ENCODE results near the gene PLCB4. TPM values are rescaled to one million over a fixed set of nuclear protein-coding genes. Genes with fewer than 3 reads are reported as not detected.
"Not testable (repeated sequence)": the region's sequence is repeated elsewhere in the genome, so short reads cannot be mapped to it uniquely, and the experiment has no call there.

The PLCB4 gene
- total RNA-seq, 1 experiment from 2014 or later = 14.9 TPM

- Histone ChIP-seq H3F3A (ENCODE audit: insufficient read depth, low read depth) (no peaks in the 10 kb centered on the region), H3K27me3 (ENCODE audit: insufficient read depth, low read depth) (no peaks in the 10 kb centered on the region), H3K36me3 (ENCODE audit: low read depth) (no peaks in the 10 kb centered on the region), H4K20me1 (ENCODE audit: insufficient read depth) (no peaks in the 10 kb centered on the region), H3K9me2 (ENCODE audit: insufficient read depth) (no peaks in the 10 kb centered on the region), H3K4me1 (replicated peaks; ENCODE audit: insufficient read depth) (no peaks in the 10 kb centered on the region), H3K9me3 (ENCODE audit: insufficient read depth, low read depth) (no peaks in the 10 kb centered on the region), H2AFZ (no peak overlapping the region), H3K27ac (no peak overlapping the region), H3K4me2 (no peak overlapping the region), H3K79me2 (ENCODE audit: low read depth) (no peaks in the 10 kb centered on the region), H3K4me3 (no peak overlapping the region)
- DNase-seq = no peak
- ChIA-PET POLR2A (ENCODE audit: unreplicated experiment) (no interaction called here), CTCF (no interaction called here)
- BruUV-seq (replicated peaks) = no TSS peak
- TF ChIP-seq EZH2 (IDR thresholded peaks at IDR 0.05; ENCODE audit: low read depth) = no peak
- no peak for TF ChIP-seq CTCF (conservative IDR thresholded peaks at IDR 0.05)
- intact Hi-C loops (cut with micrococcal nuclease; ENCODE audit: unreplicated experiment) = no loop called here
Observed at GRCh38 chr20:9374480-9374879, 305.6 kb downstream of the PLCB4 start.

- BruUV-seq (replicated peaks) = no TSS peak
- intact Hi-C loops (cut with micrococcal nuclease; ENCODE audit: unreplicated experiment) = no loop called here
- Histone ChIP-seq H3K79me2 (ENCODE audit: low read depth) (no peaks in the 10 kb centered on the region), H3K4me3 (no peak overlapping the region), H3K9me2 (ENCODE audit: insufficient read depth) (no peaks in the 10 kb centered on the region; the same call in 1 of the 2 replicates), H3K9me3 (ENCODE audit: insufficient read depth, low read depth) (no peaks in the 10 kb centered on the region), H3F3A (ENCODE audit: insufficient read depth, low read depth) (no peaks in the 10 kb centered on the region), H2AFZ (no peak overlapping the region), H3K27ac (no peak overlapping the region), H3K4me1 (replicated peaks; ENCODE audit: insufficient read depth) (no peaks in the 10 kb centered on the region), H3K4me2 (no peak overlapping the region), H4K20me1 (ENCODE audit: insufficient read depth) (no peaks in the 10 kb centered on the region), H3K36me3 (ENCODE audit: low read depth) (no peaks in the 10 kb centered on the region), H3K27me3 (ENCODE audit: insufficient read depth, low read depth) (no peaks in the 10 kb centered on the region)
- no peak for DNase-seq
- ChIA-PET CTCF (no interaction called here), POLR2A (ENCODE audit: unreplicated experiment) (no interaction called here)
- TF ChIP-seq EZH2 (IDR thresholded peaks at IDR 0.05; ENCODE audit: low read depth) = no peak
- TF ChIP-seq CTCF (conservative IDR thresholded peaks at IDR 0.05) = no peak
Observed at GRCh38 chr20:9375221-9375681, 306.4 kb downstream of the PLCB4 start.

- no TSS peak for BruUV-seq (replicated peaks)
- no peak for TF ChIP-seq CTCF (conservative IDR thresholded peaks at IDR 0.05)
- no peak for TF ChIP-seq EZH2 (IDR thresholded peaks at IDR 0.05; ENCODE audit: low read depth)
- Histone ChIP-seq H3K4me2 (no peak overlapping the region), H3K9me3 (ENCODE audit: insufficient read depth, low read depth) (no peaks in the 10 kb centered on the region), H3K79me2 (ENCODE audit: low read depth) (no peaks in the 10 kb centered on the region), H3K9me2 (ENCODE audit: insufficient read depth) (no peaks in the 10 kb centered on the region; the same call in 1 of the 2 replicates), H3F3A (ENCODE audit: insufficient read depth, low read depth) (no peaks in the 10 kb centered on the region), H3K4me1 (replicated peaks; ENCODE audit: insufficient read depth) (no peaks in the 10 kb centered on the region), H4K20me1 (ENCODE audit: insufficient read depth) (no peaks in the 10 kb centered on the region), H2AFZ (no peak overlapping the region), H3K27me3 (ENCODE audit: insufficient read depth, low read depth) (no peaks in the 10 kb centered on the region), H3K36me3 (ENCODE audit: low read depth) (no peaks in the 10 kb centered on the region), H3K27ac (no peak overlapping the region), H3K4me3 (no peak overlapping the region)
- DNase-seq = no peak
- CTCF ChIA-PET = no interaction called here
- intact Hi-C loops (cut with micrococcal nuclease; ENCODE audit: unreplicated experiment) = no loop called here
- POLR2A ChIA-PET (ENCODE audit: unreplicated experiment) = no interaction called here
Observed at GRCh38 chr20:9377007-9377406, 308.1 kb downstream of the PLCB4 start.

- H3K4me2 ChIP-seq; CTCF ChIA-PET; H3K36me3 ChIP-seq (ENCODE audit: low read depth); H3F3A ChIP-seq (ENCODE audit: insufficient read depth, low read depth); H2AFZ ChIP-seq; DNase-seq; H3K27me3 ChIP-seq (ENCODE audit: insufficient read depth, low read depth); H3K4me3 ChIP-seq; H3K4me1 ChIP-seq (replicated peaks; ENCODE audit: insufficient read depth); H3K9me2 ChIP-seq (ENCODE audit: insufficient read depth); H3K27ac ChIP-seq; H3K9me3 ChIP-seq (ENCODE audit: insufficient read depth, low read depth); intact Hi-C loops (cut with micrococcal nuclease; ENCODE audit: unreplicated experiment); H3K79me2 ChIP-seq (ENCODE audit: low read depth); H4K20me1 ChIP-seq (ENCODE audit: insufficient read depth); BruUV-seq (replicated peaks); POLR2A ChIA-PET (ENCODE audit: unreplicated experiment): not testable (repeated sequence)
Observed at GRCh38 chr20:9385345-9386310, 316.7 kb downstream of the PLCB4 start.

Data from PC-9 (cell line).